MM.1S (cell line): ENCODE results near the gene TARS1.
"Not testable (repeated sequence)": the region's sequence is repeated elsewhere in the genome, so short reads cannot be mapped to it uniquely, and the experiment has no call there.

ENCODE experiments used
- DNase-seq: peaks from one replicate; pipeline ENCODE4 v3.0.0-alpha.2; 2015
- H2AFZ ChIP-seq: fragments of 300-600 bp; sonication (generic); 2 replicates; pipeline ENCODE4 v1.6.0; 2016; ENCODE audit warnings: antibody characterized with exemption, low read length
- H3F3A ChIP-seq: fragments of 300-600 bp; sonication (generic); 2 replicates; pipeline ENCODE4 v1.6.1; 2016; ENCODE audit warnings: mild to moderate bottlenecking, antibody characterized with exemption, low read length, moderate library complexity, mixed read lengths; ENCODE audit not compliant: insufficient read depth
- H3K27ac ChIP-seq: fragments of 300-600 bp; sonication (generic); 2 replicates; pipeline ENCODE4 v1.5.1; 2016; ENCODE audit warnings: mild to moderate bottlenecking, low read length
- H3K27me3 ChIP-seq: fragments of 300-600 bp; sonication (generic); replicated peaks from 2 replicates; pipeline ENCODE4 v1.6.0; 2016; ENCODE audit warnings: low read length; ENCODE audit not compliant: insufficient read depth
- H3K36me3 ChIP-seq: fragments of 300-600 bp; sonication (generic); replicated peaks from 2 replicates; pipeline ENCODE4 v1.6.1; 2016; ENCODE audit warnings: mild to moderate bottlenecking, low read length, mixed read lengths; ENCODE audit not compliant: insufficient read depth
- H3K4me1 ChIP-seq: fragments of 300-600 bp; sonication (generic); 2 replicates; pipeline ENCODE4 v1.6.1; 2016; ENCODE audit warnings: low read length, mixed read lengths
- H3K4me2 ChIP-seq: fragments of 300-600 bp; sonication (generic); 2 replicates; pipeline ENCODE4 v1.6.0; 2016; ENCODE audit warnings: low read depth, low read length
- H3K4me3 ChIP-seq: fragments of 300-600 bp; sonication (generic); 2 replicates; pipeline ENCODE4 v1.5.1; 2016; ENCODE audit warnings: low read length, mixed read lengths
- H3K79me2 ChIP-seq: fragments of 300-600 bp; sonication (generic); 2 replicates; pipeline ENCODE4 v1.6.1; 2016; ENCODE audit warnings: mixed run types, low read length, mixed read lengths
- H3K9ac ChIP-seq: fragments of 300-600 bp; sonication (generic); 2 replicates; pipeline ENCODE4 v1.6.1; 2016; ENCODE audit warnings: low read length, mixed read lengths
- H3K9me2 ChIP-seq: fragments of 300-600 bp; sonication (generic); replicated peaks from 2 replicates; pipeline ENCODE4 v1.6.1; 2016; ENCODE audit warnings: mild to moderate bottlenecking, low read length, mixed read lengths; ENCODE audit not compliant: insufficient read depth
- H3K9me3 ChIP-seq: fragments of 300-600 bp; sonication (generic); replicated peaks from 2 replicates; pipeline ENCODE4 v1.6.1; 2016; ENCODE audit warnings: mild to moderate bottlenecking, low read length, mixed read lengths; ENCODE audit not compliant: insufficient read depth
- H4K20me1 ChIP-seq: fragments of 300-600 bp; sonication (generic); 2 replicates; pipeline ENCODE4 v1.6.1; 2016; ENCODE audit warnings: mild to moderate bottlenecking, low read length, moderate library complexity, mixed read lengths; ENCODE audit not compliant: insufficient read depth
- CTCF ChIP-seq: fragments of 300-600 bp; sonication (generic); IDR thresholded peaks from 2 replicates; pipeline ENCODE4 v1.5.1; 2016; ENCODE audit warnings: antibody characterized with exemption, low read length, mixed read lengths
- EZH2 ChIP-seq: fragments of 300-600 bp; sonication (generic); optimal IDR thresholded peaks from 2 replicates; pipeline ENCODE3; 2017; ENCODE audit warnings: low read depth, mild to moderate bottlenecking, antibody characterized with exemption, low read length, mixed read lengths
- EZH2phosphoT487 ChIP-seq: fragments of 300-600 bp; sonication (generic); IDR thresholded peaks from 2 replicates; pipeline ENCODE4 v1.6.1; 2018; ENCODE audit warnings: antibody characterized with exemption, low read length

TARS1 gene

GRCh38 chr5:33507426-33507825 is 66.7 kb downstream of the TARS1 start:
- H3K4me2 ChIP-seq = no peak overlapping the region
- TF ChIP-seq EZH2 (no peak), EZH2phosphoT487 (no peak), CTCF (no peak)
- no peaks in the 10 kb centered on the region for H3K36me3 ChIP-seq
- no peaks in the 10 kb centered on the region for H3K4me1 ChIP-seq
- H3K4me3 ChIP-seq = no peak overlapping the region
- H3K79me2 ChIP-seq = no peaks in the 10 kb centered on the region
- no peaks in the 10 kb centered on the region for H3F3A ChIP-seq
- no peak overlapping the region for H3K27ac ChIP-seq
- no peak overlapping the region for H3K9ac ChIP-seq
- no peak overlapping the region for H2AFZ ChIP-seq
- H4K20me1 ChIP-seq = no peaks in the 10 kb centered on the region
- no peak for DNase-seq
- H3K27me3 ChIP-seq = no peaks in the 10 kb centered on the region
- no peaks in the 10 kb centered on the region for H3K9me2 ChIP-seq
- H3K9me3 ChIP-seq = no peaks in the 10 kb centered on the region

GRCh38 chr5:33509036-33509435 is 68.3 kb downstream of the TARS1 start:
- DNase-seq = no peak
- Histone ChIP-seq H3K9me2 (no peaks in the 10 kb centered on the region), H3K9me3 (no peaks in the 10 kb centered on the region), H3K4me3 (no peak overlapping the region), H3K27me3 (no peaks in the 10 kb centered on the region), H3F3A (no peaks in the 10 kb centered on the region), H3K4me1 (no peaks in the 10 kb centered on the region), H3K9ac (no peak overlapping the region), H4K20me1 (no peaks in the 10 kb centered on the region), H2AFZ (no peak overlapping the region), H3K79me2 (no peaks in the 10 kb centered on the region), H3K36me3 (no peaks in the 10 kb centered on the region), H3K27ac (no peak overlapping the region), H3K4me2 (no peak overlapping the region)
- no peak for TF ChIP-seq EZH2
- TF ChIP-seq EZH2phosphoT487 = no peak
- TF ChIP-seq CTCF = no peak

GRCh38 chr5:33513462-33514185 is 72.9 kb downstream of the TARS1 start:
- no peak overlapping the region for H3K9ac ChIP-seq
- H3K4me3 ChIP-seq = no peak overlapping the region
- no peak overlapping the region for H3K27ac ChIP-seq
- H2AFZ ChIP-seq = no peak overlapping the region
- H3F3A ChIP-seq = no peaks in the 10 kb centered on the region
- H3K9me2 ChIP-seq = no peaks in the 10 kb centered on the region
- H3K79me2 ChIP-seq = no peaks in the 10 kb centered on the region
- DNase-seq = no peak
- H3K9me3 ChIP-seq = no peaks in the 10 kb centered on the region
- no peak for TF ChIP-seq EZH2phosphoT487
- TF ChIP-seq EZH2 = no peak
- no peak for TF ChIP-seq CTCF
- no peaks in the 10 kb centered on the region for H3K27me3 ChIP-seq
- no peaks in the 10 kb centered on the region for H3K36me3 ChIP-seq
- H3K4me2 ChIP-seq = no peak overlapping the region
- H3K4me1 ChIP-seq = no peaks in the 10 kb centered on the region
- no peaks in the 10 kb centered on the region for H4K20me1 ChIP-seq

GRCh38 chr5:33515366-33515765 is 74.6 kb downstream of the TARS1 start:
- not testable (repeated sequence) for H3K79me2 ChIP-seq, H3K9me3 ChIP-seq, H3K36me3 ChIP-seq, H3K9me2 ChIP-seq, H3K27ac ChIP-seq, H3K4me2 ChIP-seq, H2AFZ ChIP-seq, H3F3A ChIP-seq, H3K27me3 ChIP-seq, H4K20me1 ChIP-seq, H3K4me1 ChIP-seq, H3K9ac ChIP-seq, H3K4me3 ChIP-seq, DNase-seq
